Lower lobe of right lung (tissue), 2 donors: ENCODE data around the gene ITPR1. TPM values are rescaled to one million over a fixed set of nuclear protein-coding genes. Genes with fewer than 3 reads are reported as not detected.
A peak's percentile ranks its signal among the peaks of the same experiment; 100 is the strongest.

Source experiments
- ATAC-seq, 2 donors: fragments of 200-7000 bp; cut with Tn5 transposase; one replicate each; pipeline ENCODE4 v1.9.1; 2020 to 2022; ENCODE audit warnings: mild to moderate bottlenecking in 2 of 2, moderate library complexity in 2 of 2
- DNase-seq: peaks from one replicate; pipeline ENCODE4 v3.0.0-alpha.2; 2020
- H3K27ac ChIP-seq: fragments of 200-600 bp; one replicate; pipeline ENCODE4 v1.8.0; 2022
- H3K27me3 ChIP-seq: fragments of 200-600 bp; one replicate; pipeline ENCODE4 v1.8.0; 2022; ENCODE audit warnings: low read depth
- H3K36me3 ChIP-seq: fragments of 200-600 bp; one replicate; pipeline ENCODE4 v1.8.0; 2022; ENCODE audit warnings: mild to moderate bottlenecking
- H3K4me1 ChIP-seq: fragments of 200-600 bp; one replicate; pipeline ENCODE4 v1.8.0; 2022
- H3K4me3 ChIP-seq: fragments of 200-600 bp; one replicate; pipeline ENCODE4 v1.8.0; 2022; ENCODE audit warnings: mild to moderate bottlenecking
- H3K9me3 ChIP-seq: fragments of 200-600 bp; one replicate; pipeline ENCODE4 v1.8.0; 2022
- intact Hi-C: fragments of 100-400 bp; cut with DNase I; formaldehyde crosslinking; loops from one replicate; pipeline ENCODE4 v1.11.0; 2022
- total RNA-seq: library from RNA; stranded (reverse); fragmentation: NEBNext Ultra II Directional; extraction: Animal tissue kit (Norgen Biotek cat#: 25700); gene quantifications from one replicate; pipeline ENCODE4 v1.2.1, GENCODE V29; 2021
- TF ChIP-seq, protein P1 (sequence below): fragments of 200-600 bp; IDR thresholded peaks from one replicate; pipeline ENCODE4 v1.8.0; 2022; ENCODE audit warnings: antibody characterized with exemption, mild to moderate bottlenecking
- donor health status: DM: no; HTN: yes; CAD: no; lungs with severe emphysema.

ITPR1 gene
- total RNA-seq, 1 donor from 2014 or later = 69.1 TPM

GRCh38 chr3:4571690-4572334 is 78.7 kb downstream of the ITPR1 start:
- Histone ChIP-seq H3K9me3 (no peaks in the 10 kb centered on the region), H3K36me3 (no peaks in the 10 kb centered on the region), H3K4me1 (no peaks in the 10 kb centered on the region), H3K4me3 (no peak overlapping the region), H3K27me3 (no peaks in the 10 kb centered on the region), H3K27ac (no peak overlapping the region)
- ATAC-seq (no peak), DNase-seq (no peak)
- TF ChIP-seq, protein P1, sequence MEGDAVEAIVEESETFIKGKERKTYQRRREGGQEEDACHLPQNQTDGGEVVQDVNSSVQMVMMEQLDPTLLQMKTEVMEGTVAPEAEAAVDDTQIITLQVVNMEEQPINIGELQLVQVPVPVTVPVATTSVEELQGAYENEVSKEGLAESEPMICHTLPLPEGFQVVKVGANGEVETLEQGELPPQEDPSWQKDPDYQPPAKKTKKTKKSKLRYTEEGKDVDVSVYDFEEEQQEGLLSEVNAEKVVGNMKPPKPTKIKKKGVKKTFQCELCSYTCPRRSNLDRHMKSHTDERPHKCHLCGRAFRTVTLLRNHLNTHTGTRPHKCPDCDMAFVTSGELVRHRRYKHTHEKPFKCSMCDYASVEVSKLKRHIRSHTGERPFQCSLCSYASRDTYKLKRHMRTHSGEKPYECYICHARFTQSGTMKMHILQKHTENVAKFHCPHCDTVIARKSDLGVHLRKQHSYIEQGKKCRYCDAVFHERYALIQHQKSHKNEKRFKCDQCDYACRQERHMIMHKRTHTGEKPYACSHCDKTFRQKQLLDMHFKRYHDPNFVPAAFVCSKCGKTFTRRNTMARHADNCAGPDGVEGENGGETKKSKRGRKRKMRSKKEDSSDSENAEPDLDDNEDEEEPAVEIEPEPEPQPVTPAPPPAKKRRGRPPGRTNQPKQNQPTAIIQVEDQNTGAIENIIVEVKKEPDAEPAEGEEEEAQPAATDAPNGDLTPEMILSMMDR = no peak
- intact Hi-C loops = no loop called here

DNA sequence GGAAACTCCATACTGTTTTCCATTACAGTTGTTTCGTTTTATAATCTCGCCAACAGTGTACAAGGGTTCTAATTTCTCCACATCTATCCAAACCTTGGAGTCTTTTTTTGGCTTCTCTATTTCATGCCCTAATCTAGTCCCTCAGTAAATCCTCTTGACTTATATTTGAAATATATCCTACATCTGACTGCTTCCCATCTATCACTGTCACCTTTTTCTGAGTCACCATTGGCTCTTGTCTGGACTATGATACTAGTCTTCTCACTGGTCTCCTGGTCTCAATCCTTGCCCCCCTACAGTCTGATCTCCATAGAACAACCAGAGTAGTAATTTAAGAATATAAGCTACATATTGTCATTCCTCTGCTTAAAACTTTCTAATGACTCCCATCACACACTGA is 80.0 kb downstream of the ITPR1 start:
- Histone ChIP-seq H3K36me3 (no peaks in the 10 kb centered on the region), H3K9me3 (no peaks in the 10 kb centered on the region), H3K27me3 (no peaks in the 10 kb centered on the region), H3K4me3 (no peak overlapping the region), H3K4me1 (no peaks in the 10 kb centered on the region), H3K27ac (no peak overlapping the region)
- no peak for ATAC-seq
- TF ChIP-seq, protein P1 = no peak
- intact Hi-C loops = no loop called here
- no peak for DNase-seq

- no peak overlapping the region for H3K27ac ChIP-seq
- no peak for DNase-seq
- H3K9me3 ChIP-seq = no peaks in the 10 kb centered on the region
- no peak for ATAC-seq
- no peaks in the 10 kb centered on the region for H3K4me1 ChIP-seq
- intact Hi-C loops = no loop called here
- no peak overlapping the region for H3K4me3 ChIP-seq
- H3K36me3 ChIP-seq = no peaks in the 10 kb centered on the region
- TF ChIP-seq, protein P1 = no peak
- H3K27me3 ChIP-seq = no peaks in the 10 kb centered on the region
Measured at GRCh38 chr3:4574426-4574965, 81.3 kb downstream of the ITPR1 start.

- DNase-seq = no peak
- Histone ChIP-seq H3K27me3 (no peaks in the 10 kb centered on the region), H3K27ac (no peak overlapping the region), H3K9me3 (no peaks in the 10 kb centered on the region), H3K36me3 (no peaks in the 10 kb centered on the region), H3K4me1 (no peaks in the 10 kb centered on the region), H3K4me3 (no peak overlapping the region)
- peak in 1 of 2 donors; percentile 41 for ATAC-seq
- TF ChIP-seq, protein P1 = no peak
- intact Hi-C loops = no loop called here
Measured at GRCh38 chr3:4575381-4575780, 82.2 kb downstream of the ITPR1 start.

DNA sequence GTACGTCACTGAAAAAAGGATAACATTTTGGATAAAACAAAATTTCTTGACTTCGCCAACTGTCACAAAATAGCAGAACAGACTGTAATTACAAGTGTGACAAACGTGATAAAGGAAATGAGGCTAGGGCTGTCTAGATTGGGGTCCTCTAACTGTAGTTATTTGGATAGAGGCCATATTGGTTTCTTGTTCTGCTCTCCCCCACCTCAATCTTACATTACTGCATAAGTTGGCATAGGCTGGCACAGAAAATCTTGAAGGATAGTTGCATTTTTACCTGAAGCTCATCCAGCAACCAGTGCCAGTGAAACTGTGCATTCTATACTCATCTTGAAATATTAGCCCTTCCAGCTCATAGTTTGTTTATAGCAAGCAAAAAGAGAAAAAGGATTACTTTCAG is 84.6 kb downstream of the ITPR1 start:
- H3K9me3 ChIP-seq = no peaks in the 10 kb centered on the region
- H3K27me3 ChIP-seq = no peaks in the 10 kb centered on the region
- intact Hi-C loops = no loop called here
- DNase-seq (no peak), ATAC-seq (no peak)
- H3K36me3 ChIP-seq = no peaks in the 10 kb centered on the region
- peaks cover 7% of the 10 kb centered on the region for H3K4me1 ChIP-seq
- TF ChIP-seq, protein P1 = no peak
- H3K27ac ChIP-seq = no peak overlapping the region
- H3K4me3 ChIP-seq = no peak overlapping the region
